Liver (tissue), 9 donors: ENCODE results near the gene SLC22A31. TPM values are rescaled to one million over a fixed set of nuclear protein-coding genes. Genes with fewer than 3 reads are reported as not detected.
A peak's percentile ranks its signal among the peaks of the same experiment; 100 is the strongest.

ENCODE experiments used
- DNase-seq: peaks from one replicate; pipeline ENCODE4 v3.0.0-alpha.2; 2017; ENCODE audit warnings: low spot score
- H3K27ac ChIP-seq, 2 donors: one replicate each; pipeline ENCODE4 v1.7.0; 2013; ENCODE audit warnings: inconsistent platforms in 2 of 2, low read length in 2 of 2, control low read depth in 1 of 2, low read depth in 1 of 2, mild to moderate bottlenecking in 1 of 2
- H3K27me3 ChIP-seq, 4 donors: one replicate each; pipeline versions ENCODE4 v1.6.1 to v1.7.0; 2013; ENCODE audit warnings: low read length in 3 of 4, inconsistent platforms in 1 of 4, mild to moderate bottlenecking in 1 of 4, moderate library complexity in 1 of 4; ENCODE audit not compliant: control insufficient read depth in 4 of 4, insufficient read depth in 4 of 4
- H3K36me3 ChIP-seq, 4 donors: one replicate each; pipeline versions ENCODE4 v1.6.1 to v1.7.0; 2013; ENCODE audit warnings: low read length in 3 of 4, mild to moderate bottlenecking in 3 of 4, low read depth in 1 of 4, moderate library complexity in 1 of 4; ENCODE audit not compliant: control insufficient read depth in 4 of 4, insufficient read depth in 3 of 4
- H3K4me1 ChIP-seq, 4 donors: one replicate each; pipeline versions ENCODE4 v1.6.1 to v1.7.0; 2013; ENCODE audit warnings: low read length in 3 of 4, mild to moderate bottlenecking in 3 of 4, moderate library complexity in 1 of 4; ENCODE audit not compliant: control insufficient read depth in 4 of 4, insufficient read depth in 4 of 4
- H3K4me3 ChIP-seq, 3 donors: one replicate each; pipeline versions ENCODE4 v1.6.1 to v1.7.0; 2013; ENCODE audit warnings: low read length in 3 of 3, control low read depth in 1 of 3, low read depth in 1 of 3, mild to moderate bottlenecking in 1 of 3
- H3K9ac ChIP-seq, 2 donors: one replicate each; pipeline ENCODE4 v1.7.0; 2013; ENCODE audit warnings: low read length in 2 of 2, mild to moderate bottlenecking in 2 of 2, moderate library complexity in 2 of 2, control low read depth in 1 of 2, low read depth in 1 of 2
- H3K9me3 ChIP-seq, 4 donors: one replicate each; pipeline versions ENCODE4 v1.6.1 to v1.7.0; 2013; ENCODE audit warnings: low read length in 3 of 4; ENCODE audit not compliant: control insufficient read depth in 4 of 4
- ATF3 ChIP-seq: IDR thresholded peaks from 2 replicates; pipeline ENCODE4 v1.6.1; 2016; ENCODE audit warnings: antibody characterized with exemption
- EGR1 ChIP-seq, 2 donors: IDR thresholded peaks; 2 replicates each; pipeline ENCODE4 v1.6.1; 2016 to 2018; ENCODE audit warnings: antibody characterized with exemption in 2 of 2, low read depth in 2 of 2
- FOXA1 ChIP-seq: IDR thresholded peaks from 2 replicates; pipeline ENCODE4 v1.6.1; 2016; ENCODE audit warnings: antibody characterized with exemption
- FOXA2 ChIP-seq: IDR thresholded peaks from 2 replicates; pipeline ENCODE4 v1.6.1; 2016; ENCODE audit warnings: antibody characterized with exemption
- GABPA ChIP-seq, 2 donors: IDR thresholded peaks in 1 of 2; conservative IDR thresholded peaks in 1 of 2; 2 replicates each; pipeline ENCODE4 v1.6.1; 2016; ENCODE audit warnings: antibody characterized with exemption in 2 of 2, mild to moderate bottlenecking in 1 of 2, moderate library complexity in 1 of 2
- HNF4A ChIP-seq, 2 donors: conservative IDR thresholded peaks; 2 replicates each; pipeline ENCODE4 v1.6.1; 2016; ENCODE audit warnings: antibody characterized with exemption in 2 of 2, mild to moderate bottlenecking in 2 of 2
- HNF4G ChIP-seq: IDR thresholded peaks from 2 replicates; pipeline ENCODE4 v1.6.1; 2016; ENCODE audit warnings: antibody characterized with exemption
- JUND ChIP-seq, 2 donors: IDR thresholded peaks; 2 replicates each; pipeline ENCODE4 v1.6.1; 2016; ENCODE audit warnings: antibody characterized with exemption in 2 of 2
- MAX ChIP-seq: IDR thresholded peaks from 2 replicates; pipeline ENCODE4 v1.6.1; 2016; ENCODE audit warnings: antibody characterized with exemption
- NR2F2 ChIP-seq: IDR thresholded peaks from 2 replicates; pipeline ENCODE4 v1.6.1; 2016; ENCODE audit warnings: antibody characterized with exemption
- RAD21 ChIP-seq, 2 donors: IDR thresholded peaks; 2 replicates each; pipeline ENCODE4 v1.6.1; 2016; ENCODE audit warnings: antibody characterized with exemption in 2 of 2, mild to moderate bottlenecking in 2 of 2
- RXRA ChIP-seq, 2 donors: IDR thresholded peaks; 2 replicates each; pipeline ENCODE4 v1.6.1; 2017 to 2018; ENCODE audit warnings: antibody characterized with exemption in 2 of 2, mild to moderate bottlenecking in 1 of 2
- SP1 ChIP-seq: IDR thresholded peaks from 2 replicates; pipeline ENCODE4 v1.6.1; 2018; ENCODE audit warnings: antibody characterized with exemption, mild to moderate bottlenecking
- YY1 ChIP-seq: IDR thresholded peaks from 2 replicates; pipeline ENCODE4 v1.6.1; 2016; ENCODE audit warnings: antibody characterized with exemption, mild to moderate bottlenecking
- WGBS: extraction: QIAGEN DNeasy Blood & Tissue Kit; methylation state at CpG from one replicate; pipeline ENCODE4 v1.1.7; 2013; 5-methylcytosine and 5-hydroxymethylcytosine counted together
- polyA plus RNA-seq, 2 donors: library from polyadenylated mRNA; stranded (reverse) in 1 of 2; unstranded in 1 of 2; fragments of 200-250 nt in 1 of 2; fragments of >200 nt in 1 of 2; fragmentation: Nextera tagmentation in 1 of 2; extraction: Ambion mirVana in 1 of 2; gene quantifications; one replicate each; pipeline versions ENCODE4 v1.2.1 to v1.2.3, GENCODE V29; 2013 to 2015
- total RNA-seq, 2 donors: library from RNA; depleted of rRNA; stranded (reverse); fragments of >200 nt; gene quantifications; one replicate each; pipeline ENCODE4 v1.2.3, GENCODE V29; 2014
- TF ChIP-seq, protein P1 (sequence below): IDR thresholded peaks from 2 replicates; pipeline ENCODE4 v1.6.1; 2016; ENCODE audit warnings: antibody characterized with exemption
- TF ChIP-seq, protein P2 (sequence below): fragments of 150-350 bp; IDR thresholded peaks from 2 replicates; pipeline ENCODE4 v1.5.1; 2017; ENCODE audit warnings: improper control_type of control experiment, low read depth, low read length; ENCODE audit not compliant: missing input control
- donor health status: healthy.
- donor health status: healthy.
- donor health status: healthy.
- donor health status: healthy.
- donor health status: healthy.

The SLC22A31 gene
- total and polyA plus RNA-seq, 4 donors: 0.15 to 0.50 (median 0.48) TPM; not detected in 1

- DNase-seq: no peak
- H3K4me1 ChIP-seq: peaks cover 0 to 5% (median 4%) of the 10 kb centered on the region in 4 donors
- H3K9ac ChIP-seq: no peak overlapping the region
- H3K27me3 ChIP-seq: no peaks in the 10 kb centered on the region
- TF ChIP-seq GABPA (IDR thresholded peaks at IDR 0.05 in 1 of 2, conservative IDR thresholded peaks at IDR 0.05 in 1 of 2) (no peak), JUND (IDR thresholded peaks at IDR 0.05) (no peak), FOXA1 (no peak), MAX (no peak), ATF3 (no peak), HNF4G (no peak), SP1 (no peak), NR2F2 (no peak), EGR1 (IDR thresholded peaks at IDR 0.05; ENCODE audit: low read depth in 2 of 2) (no peak), FOXA2 (no peak), RXRA (IDR thresholded peaks at IDR 0.05) (no peak), YY1 (no peak), HNF4A (conservative IDR thresholded peaks at IDR 0.05) (no peak), RAD21 (IDR thresholded peaks at IDR 0.05) (no peak)
- TF ChIP-seq, protein P1, sequence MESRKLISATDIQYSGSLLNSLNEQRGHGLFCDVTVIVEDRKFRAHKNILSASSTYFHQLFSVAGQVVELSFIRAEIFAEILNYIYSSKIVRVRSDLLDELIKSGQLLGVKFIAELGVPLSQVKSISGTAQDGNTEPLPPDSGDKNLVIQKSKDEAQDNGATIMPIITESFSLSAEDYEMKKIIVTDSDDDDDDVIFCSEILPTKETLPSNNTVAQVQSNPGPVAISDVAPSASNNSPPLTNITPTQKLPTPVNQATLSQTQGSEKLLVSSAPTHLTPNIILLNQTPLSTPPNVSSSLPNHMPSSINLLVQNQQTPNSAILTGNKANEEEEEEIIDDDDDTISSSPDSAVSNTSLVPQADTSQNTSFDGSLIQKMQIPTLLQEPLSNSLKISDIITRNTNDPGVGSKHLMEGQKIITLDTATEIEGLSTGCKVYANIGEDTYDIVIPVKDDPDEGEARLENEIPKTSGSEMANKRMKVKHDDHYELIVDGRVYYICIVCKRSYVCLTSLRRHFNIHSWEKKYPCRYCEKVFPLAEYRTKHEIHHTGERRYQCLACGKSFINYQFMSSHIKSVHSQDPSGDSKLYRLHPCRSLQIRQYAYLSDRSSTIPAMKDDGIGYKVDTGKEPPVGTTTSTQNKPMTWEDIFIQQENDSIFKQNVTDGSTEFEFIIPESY: no peak
- TF ChIP-seq, protein P2, sequence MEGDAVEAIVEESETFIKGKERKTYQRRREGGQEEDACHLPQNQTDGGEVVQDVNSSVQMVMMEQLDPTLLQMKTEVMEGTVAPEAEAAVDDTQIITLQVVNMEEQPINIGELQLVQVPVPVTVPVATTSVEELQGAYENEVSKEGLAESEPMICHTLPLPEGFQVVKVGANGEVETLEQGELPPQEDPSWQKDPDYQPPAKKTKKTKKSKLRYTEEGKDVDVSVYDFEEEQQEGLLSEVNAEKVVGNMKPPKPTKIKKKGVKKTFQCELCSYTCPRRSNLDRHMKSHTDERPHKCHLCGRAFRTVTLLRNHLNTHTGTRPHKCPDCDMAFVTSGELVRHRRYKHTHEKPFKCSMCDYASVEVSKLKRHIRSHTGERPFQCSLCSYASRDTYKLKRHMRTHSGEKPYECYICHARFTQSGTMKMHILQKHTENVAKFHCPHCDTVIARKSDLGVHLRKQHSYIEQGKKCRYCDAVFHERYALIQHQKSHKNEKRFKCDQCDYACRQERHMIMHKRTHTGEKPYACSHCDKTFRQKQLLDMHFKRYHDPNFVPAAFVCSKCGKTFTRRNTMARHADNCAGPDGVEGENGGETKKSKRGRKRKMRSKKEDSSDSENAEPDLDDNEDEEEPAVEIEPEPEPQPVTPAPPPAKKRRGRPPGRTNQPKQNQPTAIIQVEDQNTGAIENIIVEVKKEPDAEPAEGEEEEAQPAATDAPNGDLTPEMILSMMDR: no peak
- no peak overlapping the region for H3K27ac ChIP-seq
- peak overlapping the region in 1 of 3 donors; percentile 39 for H3K4me3 ChIP-seq
- H3K9me3 ChIP-seq: no peaks in the 10 kb centered on the region
- 49% methylated on average over 44 of the region's 44 CpGs for WGBS
- no peaks in the 10 kb centered on the region for H3K36me3 ChIP-seq
Measured at GRCh38 chr16:89191033-89191900, 9.1 kb downstream of the SLC22A31 start.

GRCh38 chr16:89190150-89190958, 10.0 kb downstream of the SLC22A31 start:
- 70% methylated on average over 28 of the region's 28 CpGs for whole genome bisulfite sequencing
- Histone ChIP-seq H3K9me3 (no peaks in the 10 kb centered on the region), H3K4me3 (no peak overlapping the region), H3K27me3 (no peaks in the 10 kb centered on the region), H3K9ac (no peak overlapping the region), H3K4me1 (peaks cover 0 to 5% (median 4%) of the 10 kb centered on the region in 4 donors), H3K27ac (no peak overlapping the region), H3K36me3 (no peaks in the 10 kb centered on the region)
- no peak for DNase-seq
- TF ChIP-seq JUND (IDR thresholded peaks at IDR 0.05) (no peak), RAD21 (IDR thresholded peaks at IDR 0.05) (no peak), HNF4G (no peak), FOXA2 (no peak), FOXA1 (no peak), YY1 (no peak), MAX (no peak)
- TF ChIP-seq, protein P2: no peak
